ENCODE data around the gene PLCH2. TPM values are rescaled to one million over a fixed set of nuclear protein-coding genes. Genes with fewer than 3 reads are reported as not detected.

PLCH2 gene
- total and polyA plus RNA-seq, 2 of the 13 experiments (the other 11 are each of a cell fraction or from before 2014, with no cell fraction given), result 0.15 to 0.67 TPM

GRCh38 chr1:2554621-2555387 lies 78.7 kb downstream of the PLCH2 start (continued):
- TF ChIP-seq FOXJ3 (CRISPR knock-in tag; IDR thresholded peaks at IDR 0.05; ENCODE audit: borderline replicate concordance) (no peak), NR2C2 (CRISPR knock-in tag; IDR thresholded peaks at IDR 0.05; ENCODE audit: borderline replicate concordance) (no peak), ZNF138 (CRISPR knock-in tag; IDR thresholded peaks at IDR 0.05; ENCODE audit: low read depth) (no peak), TMF1 (CRISPR knock-in tag; IDR thresholded peaks at IDR 0.05; ENCODE audit: low read depth) (no peak), ZNF841 (CRISPR knock-in tag; IDR thresholded peaks at IDR 0.05; ENCODE audit: borderline replicate concordance) (no peak), ZNF891 (CRISPR knock-in tag; IDR thresholded peaks at IDR 0.05) (no peak), ZNF430 (CRISPR knock-in tag; IDR thresholded peaks at IDR 0.05) (no peak), MAZ (IDR thresholded peaks at IDR 0.05; ENCODE audit: borderline replicate concordance, low read depth, low read length) (no peak), MAZ (CRISPR knock-in tag; IDR thresholded peaks at IDR 0.05; ENCODE audit: low read depth) (no peak), ZBTB40 (IDR thresholded peaks at IDR 0.05) (no peak), ZBTB40 (CRISPR knock-in tag; IDR thresholded peaks at IDR 0.05) (no peak)
- TF ChIP-seq, protein P1, sequence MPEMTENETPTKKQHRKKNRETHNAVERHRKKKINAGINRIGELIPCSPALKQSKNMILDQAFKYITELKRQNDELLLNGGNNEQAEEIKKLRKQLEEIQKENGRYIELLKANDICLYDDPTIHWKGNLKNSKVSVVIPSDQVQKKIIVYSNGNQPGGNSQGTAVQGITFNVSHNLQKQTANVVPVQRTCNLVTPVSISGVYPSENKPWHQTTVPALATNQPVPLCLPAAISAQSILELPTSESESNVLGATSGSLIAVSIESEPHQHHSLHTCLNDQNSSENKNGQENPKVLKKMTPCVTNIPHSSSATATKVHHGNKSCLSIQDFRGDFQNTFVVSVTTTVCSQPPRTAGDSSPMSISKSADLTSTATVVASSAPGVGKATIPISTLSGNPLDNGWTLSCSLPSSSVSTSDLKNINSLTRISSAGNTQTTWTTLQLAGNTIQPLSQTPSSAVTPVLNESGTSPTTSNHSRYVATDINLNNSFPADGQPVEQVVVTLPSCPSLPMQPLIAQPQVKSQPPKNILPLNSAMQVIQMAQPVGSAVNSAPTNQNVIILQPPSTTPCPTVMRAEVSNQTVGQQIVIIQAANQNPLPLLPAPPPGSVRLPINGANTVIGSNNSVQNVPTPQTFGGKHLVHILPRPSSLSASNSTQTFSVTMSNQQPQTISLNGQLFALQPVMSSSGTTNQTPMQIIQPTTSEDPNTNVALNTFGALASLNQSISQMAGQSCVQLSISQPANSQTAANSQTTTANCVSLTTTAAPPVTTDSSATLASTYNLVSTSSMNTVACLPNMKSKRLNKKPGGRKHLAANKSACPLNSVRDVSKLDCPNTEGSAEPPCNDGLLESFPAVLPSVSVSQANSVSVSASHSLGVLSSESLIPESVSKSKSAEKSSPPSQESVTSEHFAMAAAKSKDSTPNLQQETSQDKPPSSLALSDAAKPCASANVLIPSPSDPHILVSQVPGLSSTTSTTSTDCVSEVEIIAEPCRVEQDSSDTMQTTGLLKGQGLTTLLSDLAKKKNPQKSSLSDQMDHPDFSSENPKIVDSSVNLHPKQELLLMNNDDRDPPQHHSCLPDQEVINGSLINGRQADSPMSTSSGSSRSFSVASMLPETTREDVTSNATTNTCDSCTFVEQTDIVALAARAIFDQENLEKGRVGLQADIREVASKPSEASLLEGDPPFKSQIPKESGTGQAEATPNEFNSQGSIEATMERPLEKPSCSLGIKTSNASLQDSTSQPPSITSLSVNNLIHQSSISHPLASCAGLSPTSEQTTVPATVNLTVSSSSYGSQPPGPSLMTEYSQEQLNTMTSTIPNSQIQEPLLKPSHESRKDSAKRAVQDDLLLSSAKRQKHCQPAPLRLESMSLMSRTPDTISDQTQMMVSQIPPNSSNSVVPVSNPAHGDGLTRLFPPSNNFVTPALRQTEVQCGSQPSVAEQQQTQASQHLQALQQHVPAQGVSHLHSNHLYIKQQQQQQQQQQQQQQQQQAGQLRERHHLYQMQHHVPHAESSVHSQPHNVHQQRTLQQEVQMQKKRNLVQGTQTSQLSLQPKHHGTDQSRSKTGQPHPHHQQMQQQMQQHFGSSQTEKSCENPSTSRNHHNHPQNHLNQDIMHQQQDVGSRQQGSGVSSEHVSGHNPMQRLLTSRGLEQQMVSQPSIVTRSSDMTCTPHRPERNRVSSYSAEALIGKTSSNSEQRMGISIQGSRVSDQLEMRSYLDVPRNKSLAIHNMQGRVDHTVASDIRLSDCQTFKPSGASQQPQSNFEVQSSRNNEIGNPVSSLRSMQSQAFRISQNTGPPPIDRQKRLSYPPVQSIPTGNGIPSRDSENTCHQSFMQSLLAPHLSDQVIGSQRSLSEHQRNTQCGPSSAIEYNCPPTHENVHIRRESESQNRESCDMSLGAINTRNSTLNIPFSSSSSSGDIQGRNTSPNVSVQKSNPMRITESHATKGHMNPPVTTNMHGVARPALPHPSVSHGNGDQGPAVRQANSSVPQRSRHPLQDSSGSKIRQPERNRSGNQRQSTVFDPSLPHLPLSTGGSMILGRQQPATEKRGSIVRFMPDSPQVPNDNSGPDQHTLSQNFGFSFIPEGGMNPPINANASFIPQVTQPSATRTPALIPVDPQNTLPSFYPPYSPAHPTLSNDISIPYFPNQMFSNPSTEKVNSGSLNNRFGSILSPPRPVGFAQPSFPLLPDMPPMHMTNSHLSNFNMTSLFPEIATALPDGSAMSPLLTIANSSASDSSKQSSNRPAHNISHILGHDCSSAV (CRISPR knock-in tag; IDR thresholded peaks at IDR 0.05; ENCODE audit: borderline replicate concordance), result no peak

Data from HepG2 (cell line).